Lower lobe of right lung (tissue), 2 donors: Measurements from ENCODE around the gene HTRA1. TPM values are rescaled to one million over a fixed set of nuclear protein-coding genes. Genes with fewer than 3 reads are reported as not detected.

ENCODE experiments used
- ATAC-seq, 2 donors: fragments of 200-7000 bp; cut with Tn5 transposase; one replicate each; pipeline ENCODE4 v1.9.1; 2020 to 2022; ENCODE audit warnings: mild to moderate bottlenecking in 2 of 2, moderate library complexity in 2 of 2
- DNase-seq: peaks from one replicate; pipeline ENCODE4 v3.0.0-alpha.2; 2020
- H3K27ac ChIP-seq: fragments of 200-600 bp; one replicate; pipeline ENCODE4 v1.8.0; 2022
- H3K27me3 ChIP-seq: fragments of 200-600 bp; one replicate; pipeline ENCODE4 v1.8.0; 2022; ENCODE audit warnings: low read depth
- H3K36me3 ChIP-seq: fragments of 200-600 bp; one replicate; pipeline ENCODE4 v1.8.0; 2022; ENCODE audit warnings: mild to moderate bottlenecking
- H3K4me1 ChIP-seq: fragments of 200-600 bp; one replicate; pipeline ENCODE4 v1.8.0; 2022
- H3K4me3 ChIP-seq: fragments of 200-600 bp; one replicate; pipeline ENCODE4 v1.8.0; 2022; ENCODE audit warnings: mild to moderate bottlenecking
- H3K9me3 ChIP-seq: fragments of 200-600 bp; one replicate; pipeline ENCODE4 v1.8.0; 2022
- CTCF ChIP-seq: fragments of 200-600 bp; IDR thresholded peaks from one replicate; pipeline ENCODE4 v1.8.0; 2022; ENCODE audit warnings: antibody characterized with exemption, mild to moderate bottlenecking
- intact Hi-C: fragments of 100-400 bp; cut with DNase I; formaldehyde crosslinking; loops from one replicate; pipeline ENCODE4 v1.11.0; 2022
- total RNA-seq: library from RNA; stranded (reverse); fragmentation: NEBNext Ultra II Directional; extraction: Animal tissue kit (Norgen Biotek cat#: 25700); gene quantifications from one replicate; pipeline ENCODE4 v1.2.1, GENCODE V29; 2021
- donor health status: DM: no; HTN: yes; CAD: no; lungs with severe emphysema.

Gene HTRA1
- total RNA-seq, 1 donor from 2014 or later, result 45.3 TPM

GRCh38 chr10:122532601-122533296 is 71.4 kb downstream of the HTRA1 start:
- Histone ChIP-seq H3K4me1 (peaks cover 27% of the 10 kb centered on the region), H3K9me3 (no peaks in the 10 kb centered on the region), H3K4me3 (no peak overlapping the region), H3K36me3 (no peaks in the 10 kb centered on the region), H3K27me3 (no peaks in the 10 kb centered on the region), H3K27ac (no peak overlapping the region)
- DNase-seq (no peak), ATAC-seq (peak in 1 of 2 donors; percentile 9)
- intact Hi-C loops, result no loop called here
- no peak for TF ChIP-seq CTCF

GRCh38 chr10:122537545-122537944 is 76.2 kb downstream of the HTRA1 start:
- no peak for TF ChIP-seq CTCF
- H3K27me3 ChIP-seq, result no peaks in the 10 kb centered on the region
- peaks cover 16% of the 10 kb centered on the region for H3K4me1 ChIP-seq
- DNase-seq, result no peak
- no peaks in the 10 kb centered on the region for H3K36me3 ChIP-seq
- no peaks in the 10 kb centered on the region for H3K9me3 ChIP-seq
- H3K27ac ChIP-seq, result no peak overlapping the region
- intact Hi-C loops, result no loop called here
- no peak overlapping the region for H3K4me3 ChIP-seq
- no peak for ATAC-seq

GRCh38 chr10:122541541-122542002 is 80.2 kb downstream of the HTRA1 start:
- TF ChIP-seq CTCF, result no peak
- no peaks in the 10 kb centered on the region for H3K9me3 ChIP-seq
- peak overlapping the region; percentile 37 for H3K27ac ChIP-seq
- H3K4me1 ChIP-seq, result peaks cover 16% of the 10 kb centered on the region
- no peak for DNase-seq
- no peak overlapping the region for H3K4me3 ChIP-seq
- no peaks in the 10 kb centered on the region for H3K27me3 ChIP-seq
- intact Hi-C loops, result no loop called here
- no peaks in the 10 kb centered on the region for H3K36me3 ChIP-seq
- ATAC-seq, result peak in 1 of 2 donors; percentile 69

GRCh38 chr10:122543676-122544445 is 82.5 kb downstream of the HTRA1 start:
- no peaks in the 10 kb centered on the region for H3K36me3 ChIP-seq
- ATAC-seq, result no peak
- H3K9me3 ChIP-seq, result no peaks in the 10 kb centered on the region
- no peak for TF ChIP-seq CTCF
- DNase-seq, result no peak
- no peak overlapping the region for H3K4me3 ChIP-seq
- no peak overlapping the region for H3K27ac ChIP-seq
- intact Hi-C loops, result no loop called here
- H3K4me1 ChIP-seq, result peaks cover 16% of the 10 kb centered on the region
- no peaks in the 10 kb centered on the region for H3K27me3 ChIP-seq

GRCh38 chr10:122544493-122544892 is 83.1 kb downstream of the HTRA1 start:
- no peak for TF ChIP-seq CTCF
- H3K36me3 ChIP-seq, result no peaks in the 10 kb centered on the region
- H3K27me3 ChIP-seq, result no peaks in the 10 kb centered on the region
- H3K4me3 ChIP-seq, result no peak overlapping the region
- H3K4me1 ChIP-seq, result peaks cover 16% of the 10 kb centered on the region
- DNase-seq, result no peak
- H3K27ac ChIP-seq, result no peak overlapping the region
- peak; percentile 58 to 84 for ATAC-seq
- H3K9me3 ChIP-seq, result no peaks in the 10 kb centered on the region
- intact Hi-C loops, result no loop called here
